Calu3 (cell line): ENCODE results near the gene TAF11L8. TPM values are rescaled to one million over a fixed set of nuclear protein-coding genes. Genes with fewer than 3 reads are reported as not detected.
"Not testable (repeated sequence)": the region's sequence is repeated elsewhere in the genome, so short reads cannot be mapped to it uniquely, and the experiment has no call there.

ENCODE experiments used
- Bru-seq: library from RNA; stranded (reverse); fragments of 400-500 nt; gene quantifications from one replicate; lab custom pipeline; 2021; lab: Mats Ljungman, UMichigan
- BruChase-seq, 2 experiments: library from RNA; stranded (reverse); fragments of 400-500 nt; gene quantifications; one replicate each; lab custom pipeline; 2021; lab: Mats Ljungman, UMichigan
- BruUV-seq: library from RNA; stranded (reverse); fragments of 400-500 nt; replicated peaks from 2 replicates; lab custom pipeline; 2021; lab: Mats Ljungman, UMichigan
- CTCF ChIA-PET: fragments of 300-600 bp; sonication (Branson Sonifier 250); formaldehyde crosslinking; loops from one replicate; lab custom pipeline; 2022; ENCODE audit warnings: antibody characterized with exemption; lab: Charles Lee
- DNase-seq: peaks from one replicate; pipeline ENCODE4 v3.0.0; 2022
- H3K27ac Mint-ChIP-seq: one replicate; pipeline ENCODE4 v1.8.0; 2022; ENCODE audit warnings: mixed read lengths; ENCODE audit not compliant: unreplicated experiment
- H3K27me3 Mint-ChIP-seq: one replicate; pipeline ENCODE4 v1.8.0; 2022; ENCODE audit warnings: mixed read lengths; ENCODE audit not compliant: unreplicated experiment
- H3K36me3 Mint-ChIP-seq: one replicate; pipeline ENCODE4 v1.8.0; 2022; ENCODE audit warnings: mild to moderate bottlenecking, moderate library complexity, mixed read lengths; ENCODE audit not compliant: insufficient read depth, unreplicated experiment
- H3K4me1 Mint-ChIP-seq: one replicate; pipeline ENCODE4 v1.8.0; 2022; ENCODE audit warnings: mild to moderate bottlenecking, low read depth, mixed read lengths; ENCODE audit not compliant: unreplicated experiment
- H3K4me3 Mint-ChIP-seq: one replicate; pipeline ENCODE4 v1.8.0; 2022; ENCODE audit warnings: mild to moderate bottlenecking, low read depth, moderate library complexity, mixed read lengths; ENCODE audit not compliant: unreplicated experiment
- H3K9me3 Mint-ChIP-seq: one replicate; pipeline ENCODE4 v1.8.0; 2022; ENCODE audit warnings: low read depth, mixed read lengths; ENCODE audit not compliant: unreplicated experiment
- intact Hi-C: fragments of 100-400 bp; cut with micrococcal nuclease; formaldehyde crosslinking; loops from one replicate; pipeline ENCODE4 v1.10.0; 2022; ENCODE audit not compliant: unreplicated experiment
- long read RNA-seq: library from polyadenylated mRNA; stranded (forward); transcript quantifications from one replicate; pipeline ENCODE4 v2.0.0, GENCODE V29; 2022
- total RNA-seq: library from RNA; stranded (reverse); gene quantifications from 2 replicates; pipeline ENCODE4 v1.2.3, GENCODE V29; 2022
- TF ChIP-seq, protein P1 (sequence below): fragments of 200-600 bp; IDR thresholded peaks from one replicate; pipeline ENCODE4 v1.8.0; 2022; ENCODE audit warnings: antibody characterized with exemption; ENCODE audit not compliant: unreplicated experiment

TAF11L8 gene
- not detected in 2 replicates for total RNA-seq
- not detected for Bru-seq, nascent RNA
- not detected for BruChase-seq, experiment 1, labeled RNA remaining after a 6-hour chase
- BruChase-seq, experiment 2, labeled RNA remaining after a 2-hour chase = not detected
- long read RNA-seq = 0 reads

DNA sequence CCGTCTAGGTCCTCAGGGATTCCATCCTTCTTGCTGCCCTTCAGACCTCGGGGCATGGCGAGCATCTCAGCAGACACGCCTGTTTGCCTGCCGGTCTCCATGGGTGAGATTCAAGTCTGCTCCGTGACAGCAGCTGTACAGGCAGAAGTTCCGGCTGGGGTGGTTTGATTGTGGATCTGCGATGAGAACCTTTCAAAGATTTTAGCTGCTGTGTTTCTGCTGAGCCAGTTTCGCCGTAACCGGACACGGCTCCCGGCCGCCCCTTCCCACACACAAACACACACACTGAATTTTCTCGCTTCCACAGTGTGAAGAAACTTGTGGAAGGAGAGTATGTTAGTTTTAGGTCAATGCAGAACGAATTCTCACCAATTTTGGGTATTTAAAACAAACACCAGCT lies at the start of gene TAF11L8:
Gene TAF11L8 (minus strand): TSS at position 101 of the 400 bp plus-strand sequence.
- H3K4me1 Mint-ChIP-seq, H3K27me3 Mint-ChIP-seq, intact Hi-C loops, H3K36me3 Mint-ChIP-seq, H3K9me3 Mint-ChIP-seq, H3K27ac Mint-ChIP-seq, DNase-seq, H3K4me3 Mint-ChIP-seq, BruUV-seq, CTCF ChIA-PET: not testable (repeated sequence)

DNA sequence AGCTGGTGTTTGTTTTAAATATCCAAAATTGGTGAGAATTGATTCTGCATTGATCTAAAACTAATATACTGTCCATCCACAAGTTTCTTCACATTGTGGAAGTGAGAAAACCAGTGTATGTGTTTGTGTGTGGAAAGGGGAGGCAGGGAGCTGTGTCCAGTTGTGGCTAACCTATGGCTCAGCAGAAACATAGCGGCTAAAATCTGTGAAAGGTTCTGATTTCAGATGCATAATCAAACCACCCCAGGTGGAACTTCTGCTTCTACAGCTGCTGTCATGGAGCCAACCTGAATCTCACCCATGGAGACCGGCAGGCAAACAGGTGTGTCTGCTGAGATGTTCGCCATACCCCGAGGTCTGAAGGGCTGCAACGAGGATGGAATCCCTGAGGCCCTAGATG lies 43.4 kb upstream of the TAF11L8 start, which contains the start of gene TAF11L14:
Gene TAF11L14 (plus strand): TSS at position 301 of the 400 bp plus-strand sequence.
- no TSS peak for BruUV-seq
- no peak for DNase-seq
- Mint-ChIP-seq H3K4me1 (no peaks in the 10 kb centered on the region), H3K4me3 (no peak within 1 kb of the TSS), H3K27me3 (no peaks in the 10 kb centered on the region), H3K9me3 (peaks cover 5% of the 10 kb centered on the region), H3K27ac (no peak within 1 kb of the TSS), H3K36me3 (no peaks in the 10 kb centered on the region)
- intact Hi-C loops = no loop called here
- TF ChIP-seq, protein P1, sequence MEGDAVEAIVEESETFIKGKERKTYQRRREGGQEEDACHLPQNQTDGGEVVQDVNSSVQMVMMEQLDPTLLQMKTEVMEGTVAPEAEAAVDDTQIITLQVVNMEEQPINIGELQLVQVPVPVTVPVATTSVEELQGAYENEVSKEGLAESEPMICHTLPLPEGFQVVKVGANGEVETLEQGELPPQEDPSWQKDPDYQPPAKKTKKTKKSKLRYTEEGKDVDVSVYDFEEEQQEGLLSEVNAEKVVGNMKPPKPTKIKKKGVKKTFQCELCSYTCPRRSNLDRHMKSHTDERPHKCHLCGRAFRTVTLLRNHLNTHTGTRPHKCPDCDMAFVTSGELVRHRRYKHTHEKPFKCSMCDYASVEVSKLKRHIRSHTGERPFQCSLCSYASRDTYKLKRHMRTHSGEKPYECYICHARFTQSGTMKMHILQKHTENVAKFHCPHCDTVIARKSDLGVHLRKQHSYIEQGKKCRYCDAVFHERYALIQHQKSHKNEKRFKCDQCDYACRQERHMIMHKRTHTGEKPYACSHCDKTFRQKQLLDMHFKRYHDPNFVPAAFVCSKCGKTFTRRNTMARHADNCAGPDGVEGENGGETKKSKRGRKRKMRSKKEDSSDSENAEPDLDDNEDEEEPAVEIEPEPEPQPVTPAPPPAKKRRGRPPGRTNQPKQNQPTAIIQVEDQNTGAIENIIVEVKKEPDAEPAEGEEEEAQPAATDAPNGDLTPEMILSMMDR = no peak
- CTCF ChIA-PET = no interaction called here

DNA sequence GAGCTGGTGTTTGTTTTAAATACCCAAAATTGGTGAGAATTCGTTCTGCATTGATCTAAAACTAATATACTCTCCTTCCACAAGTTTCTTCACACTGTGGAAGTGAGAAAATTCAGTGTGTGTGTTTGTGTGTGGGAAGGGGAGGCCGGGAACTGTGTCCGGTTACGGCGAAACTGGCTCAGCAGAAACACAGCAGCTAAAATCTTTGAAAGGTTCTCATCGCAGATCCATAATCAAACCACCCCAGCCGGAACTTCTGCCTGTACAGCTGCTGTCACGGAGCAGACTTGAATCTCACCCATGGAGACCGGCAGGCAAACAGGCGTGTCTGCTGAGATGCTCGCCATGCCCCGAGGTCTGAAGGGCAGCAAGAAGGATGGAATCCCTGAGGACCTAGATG lies 41.0 kb upstream of the TAF11L8 start, which contains the start of gene TAF11L13:
Gene TAF11L13 (plus strand): TSS at position 301 of the 400 bp plus-strand sequence.
- intact Hi-C loops, H3K36me3 Mint-ChIP-seq, CTCF ChIA-PET, DNase-seq, H3K27me3 Mint-ChIP-seq, H3K4me1 Mint-ChIP-seq, H3K27ac Mint-ChIP-seq, H3K4me3 Mint-ChIP-seq, BruUV-seq, H3K9me3 Mint-ChIP-seq: not testable (repeated sequence)

DNA sequence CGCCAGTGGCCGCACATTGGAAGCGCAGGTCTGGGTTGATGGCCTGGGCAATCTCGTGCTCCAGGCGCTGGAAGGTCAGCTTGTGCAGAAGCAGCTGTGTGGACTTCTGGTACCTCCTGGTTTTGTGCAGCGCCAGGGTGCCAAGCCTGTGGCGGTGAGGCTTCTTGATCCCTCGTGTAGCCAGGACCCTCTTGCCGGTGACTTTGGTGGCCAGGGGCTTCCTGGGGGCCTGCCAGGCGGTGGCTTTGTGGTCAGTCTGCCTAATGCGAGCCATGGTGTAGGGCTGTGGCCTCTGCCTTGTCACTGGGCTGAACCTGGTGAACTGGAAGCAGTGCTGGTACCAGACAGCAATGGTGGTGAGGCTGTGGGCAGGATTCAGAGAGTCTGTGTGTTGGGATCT lies 34.9 kb upstream of the TAF11L8 start:
- CTCF ChIA-PET = no interaction called here
- DNase-seq = no peak
- no TSS peak for BruUV-seq
- no peaks in the 10 kb centered on the region for H3K27me3 Mint-ChIP-seq
- TF ChIP-seq, protein P1 = no peak
- no peak overlapping the region for H3K4me3 Mint-ChIP-seq
- H3K4me1 Mint-ChIP-seq = no peaks in the 10 kb centered on the region
- intact Hi-C loops = no loop called here
- H3K27ac Mint-ChIP-seq = no peak overlapping the region
- no peaks in the 10 kb centered on the region for H3K36me3 Mint-ChIP-seq
- H3K9me3 Mint-ChIP-seq = no peaks in the 10 kb centered on the region

DNA sequence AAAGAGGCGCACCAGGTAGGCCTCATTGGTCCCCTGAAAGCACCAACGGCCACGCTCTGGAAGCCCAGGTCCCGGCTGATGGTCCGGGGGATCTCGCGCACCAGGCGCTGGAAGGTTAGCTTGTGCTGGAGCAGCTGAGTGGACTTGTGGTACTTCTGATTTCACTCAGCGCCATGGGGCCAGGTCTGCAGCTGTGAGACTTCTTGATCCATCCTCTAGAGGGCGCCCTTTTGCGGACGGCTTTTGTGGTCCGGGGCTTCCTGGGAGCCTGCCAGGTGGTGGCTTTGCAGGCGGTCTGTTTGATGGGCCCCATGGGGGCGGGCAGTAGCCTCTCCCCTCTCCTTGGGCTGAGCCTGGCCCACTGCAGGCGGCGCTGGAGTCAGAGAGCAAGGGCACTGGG lies 29.9 kb upstream of the TAF11L8 start:
- H3K27me3 Mint-ChIP-seq = no peaks in the 10 kb centered on the region
- TF ChIP-seq, protein P1 = no peak
- CTCF ChIA-PET = no interaction called here

More for the DNA sequence above, 29.9 kb upstream of the TAF11L8 start:
- Mint-ChIP-seq H3K4me1 (no peaks in the 10 kb centered on the region), H3K9me3 (no peaks in the 10 kb centered on the region), H3K27ac (no peak overlapping the region), H3K36me3 (no peaks in the 10 kb centered on the region), H3K4me3 (no peak overlapping the region)
- intact Hi-C loops = no loop called here
- DNase-seq = no peak
- BruUV-seq = no TSS peak
